Loucy (cell line): ENCODE data around the gene MED29.

ENCODE experiments used
- CTCF ChIP-seq: fragments of 200-600 bp; sonication (generic); conservative IDR thresholded peaks from 2 replicates; pipeline ENCODE4 v1.5.1; 2014; ENCODE audit warnings: mild to moderate bottlenecking, antibody characterized with exemption, low read length
- EZH2phosphoT487 ChIP-seq: fragments of 200-600 bp; IDR thresholded peaks from 2 replicates; pipeline ENCODE4 v1.6.1; 2018; ENCODE audit warnings: antibody characterized with exemption, mild to moderate bottlenecking, moderate library complexity, borderline replicate concordance

- TF ChIP-seq CTCF (no peak), EZH2phosphoT487 (no peak)
Observed at GRCh38 chr19:39425744-39426143, 34.6 kb downstream of the MED29 start.
